Loucy (cell line): ENCODE data around the gene RNMT.

Experiments
- H2AFZ ChIP-seq: fragments of 200-600 bp; sonication (generic); 2 replicates; pipeline ENCODE4 v1.6.0; 2016; ENCODE audit warnings: antibody characterized with exemption, mild to moderate bottlenecking, low read length, moderate library complexity
- H3F3A ChIP-seq: fragments of 200-600 bp; 2 replicates; pipeline ENCODE4 v1.6.0; 2016; ENCODE audit warnings: antibody characterized with exemption, low read depth, mild to moderate bottlenecking
- H3K27me3 ChIP-seq: fragments of 200-600 bp; sonication (generic); 2 replicates; pipeline ENCODE4 v1.6.1; 2014; ENCODE audit warnings: low read length, mild to moderate bottlenecking; ENCODE audit not compliant: insufficient read depth, poor library complexity, severe bottlenecking
- H3K36me3 ChIP-seq: fragments of 200-600 bp; sonication (generic); 2 replicates; pipeline ENCODE4 v1.6.1; 2016; ENCODE audit warnings: low read length; ENCODE audit not compliant: insufficient read depth
- H3K4me1 ChIP-seq: fragments of 200-600 bp; sonication (generic); 2 replicates; pipeline ENCODE4 v1.5.1; 2014; ENCODE audit warnings: low read length, mild to moderate bottlenecking; ENCODE audit not compliant: insufficient read depth, poor library complexity, severe bottlenecking
- H3K4me2 ChIP-seq: fragments of 200-600 bp; sonication (generic); 2 replicates; pipeline ENCODE4 v1.6.0; 2014; ENCODE audit warnings: antibody characterized with exemption, low read length, low read depth, mild to moderate bottlenecking; ENCODE audit not compliant: poor library complexity, severe bottlenecking
- H3K4me3 ChIP-seq: fragments of 200-600 bp; sonication (generic); 2 replicates; pipeline ENCODE4 v1.5.1; 2014; ENCODE audit warnings: low read length, mild to moderate bottlenecking, mixed read lengths; ENCODE audit not compliant: poor library complexity, severe bottlenecking
- H3K79me2 ChIP-seq: fragments of 200-600 bp; sonication (generic); 2 replicates; pipeline ENCODE4 v1.6.1; 2014; ENCODE audit warnings: low read length; ENCODE audit not compliant: insufficient read depth
- H3K9ac ChIP-seq: fragments of 200-600 bp; sonication (generic); 2 replicates; pipeline ENCODE4 v1.6.0; 2014; ENCODE audit warnings: mild to moderate bottlenecking, low read depth, low read length, moderate library complexity; ENCODE audit not compliant: poor library complexity, severe bottlenecking
- H3K9me2 ChIP-seq: fragments of 200-600 bp; sonication (generic); replicated peaks from 2 replicates; pipeline ENCODE4 v1.6.1; 2016; ENCODE audit warnings: low read depth, low read length, mixed read lengths
- H3K9me3 ChIP-seq: fragments of 200-600 bp; sonication (generic); 2 replicates; pipeline ENCODE4 v1.6.1; 2014; ENCODE audit warnings: mild to moderate bottlenecking, antibody characterized with exemption, low read length, low read depth; ENCODE audit not compliant: insufficient read depth
- H4K20me1 ChIP-seq: fragments of 200-600 bp; sonication (generic); 2 replicates; pipeline ENCODE4 v1.6.0; 2014; ENCODE audit warnings: antibody characterized with exemption, low read length, mild to moderate bottlenecking; ENCODE audit not compliant: insufficient read depth, poor library complexity, severe bottlenecking
- EZH2phosphoT487 ChIP-seq: fragments of 200-600 bp; IDR thresholded peaks from 2 replicates; pipeline ENCODE4 v1.6.1; 2018; ENCODE audit warnings: antibody characterized with exemption, mild to moderate bottlenecking, moderate library complexity, borderline replicate concordance
- TF ChIP-seq, protein P1 (sequence below): fragments of 200-600 bp; sonication (generic); conservative IDR thresholded peaks from 2 replicates; pipeline ENCODE4 v1.5.1; 2014; ENCODE audit warnings: mild to moderate bottlenecking, antibody characterized with exemption, low read length

RNMT gene

DNA sequence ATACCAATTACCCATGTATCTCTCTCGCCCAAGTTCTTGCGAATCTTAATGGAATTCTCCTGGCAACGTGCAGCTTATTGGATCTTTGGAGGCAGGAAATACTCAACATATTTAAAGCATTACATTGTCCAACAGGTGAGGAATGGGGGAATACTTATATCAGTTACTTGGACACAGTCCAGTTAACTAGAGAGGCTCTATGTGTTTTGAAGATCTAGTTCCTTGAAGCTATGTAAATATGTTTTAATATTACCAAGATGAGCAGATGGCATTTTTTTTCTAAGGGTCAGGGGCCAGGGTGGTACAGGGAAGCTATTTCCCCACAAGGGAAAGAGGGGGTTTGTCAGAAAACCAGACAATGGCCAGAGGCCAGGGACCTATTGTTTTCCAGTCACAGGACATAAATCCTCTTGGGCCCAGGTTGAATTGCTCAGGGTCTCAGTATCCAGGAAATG lies 70.7 kb downstream of the RNMT start:
- no peak overlapping the region for H2AFZ ChIP-seq
- TF ChIP-seq, protein P1, sequence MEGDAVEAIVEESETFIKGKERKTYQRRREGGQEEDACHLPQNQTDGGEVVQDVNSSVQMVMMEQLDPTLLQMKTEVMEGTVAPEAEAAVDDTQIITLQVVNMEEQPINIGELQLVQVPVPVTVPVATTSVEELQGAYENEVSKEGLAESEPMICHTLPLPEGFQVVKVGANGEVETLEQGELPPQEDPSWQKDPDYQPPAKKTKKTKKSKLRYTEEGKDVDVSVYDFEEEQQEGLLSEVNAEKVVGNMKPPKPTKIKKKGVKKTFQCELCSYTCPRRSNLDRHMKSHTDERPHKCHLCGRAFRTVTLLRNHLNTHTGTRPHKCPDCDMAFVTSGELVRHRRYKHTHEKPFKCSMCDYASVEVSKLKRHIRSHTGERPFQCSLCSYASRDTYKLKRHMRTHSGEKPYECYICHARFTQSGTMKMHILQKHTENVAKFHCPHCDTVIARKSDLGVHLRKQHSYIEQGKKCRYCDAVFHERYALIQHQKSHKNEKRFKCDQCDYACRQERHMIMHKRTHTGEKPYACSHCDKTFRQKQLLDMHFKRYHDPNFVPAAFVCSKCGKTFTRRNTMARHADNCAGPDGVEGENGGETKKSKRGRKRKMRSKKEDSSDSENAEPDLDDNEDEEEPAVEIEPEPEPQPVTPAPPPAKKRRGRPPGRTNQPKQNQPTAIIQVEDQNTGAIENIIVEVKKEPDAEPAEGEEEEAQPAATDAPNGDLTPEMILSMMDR = no peak
- TF ChIP-seq EZH2phosphoT487 = no peak
- no peaks in the 10 kb centered on the region for H3K4me1 ChIP-seq
- no peak overlapping the region for H3K4me2 ChIP-seq
- H4K20me1 ChIP-seq = no peaks in the 10 kb centered on the region
- H3K27me3 ChIP-seq = no peaks in the 10 kb centered on the region
- H3K9ac ChIP-seq = no peak overlapping the region
- H3K9me2 ChIP-seq = no peaks in the 10 kb centered on the region
- H3K9me3 ChIP-seq = no peaks in the 10 kb centered on the region
- H3K79me2 ChIP-seq = no peaks in the 10 kb centered on the region
- no peak overlapping the region for H3K4me3 ChIP-seq
- no peaks in the 10 kb centered on the region for H3K36me3 ChIP-seq
- H3F3A ChIP-seq = no peaks in the 10 kb centered on the region

DNA sequence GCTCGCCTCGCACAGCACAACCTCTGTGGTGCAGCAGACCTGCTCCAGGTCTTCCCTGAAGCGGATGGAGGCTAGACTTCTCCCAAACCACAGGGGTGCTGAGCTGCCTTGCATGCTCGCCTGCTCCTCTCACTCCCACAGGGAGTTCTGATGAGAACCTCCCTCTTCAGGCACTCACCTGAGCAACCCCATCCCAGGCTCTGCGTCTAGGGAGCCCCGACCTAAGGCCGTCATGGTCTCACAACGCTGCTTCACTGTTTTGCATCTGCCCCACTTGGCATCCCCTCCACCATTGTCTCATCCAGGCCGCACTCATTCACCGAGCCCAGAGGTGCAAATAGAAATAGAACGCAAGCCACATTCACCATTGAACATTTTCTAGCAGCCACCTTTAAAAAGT lies 72.9 kb downstream of the RNMT start:
- H3K9ac ChIP-seq = no peak overlapping the region
- TF ChIP-seq EZH2phosphoT487 = no peak
- H3K79me2 ChIP-seq = no peaks in the 10 kb centered on the region
- no peak overlapping the region for H3K4me3 ChIP-seq
- no peaks in the 10 kb centered on the region for H3K9me2 ChIP-seq
- no peaks in the 10 kb centered on the region for H3K4me1 ChIP-seq
- H2AFZ ChIP-seq = no peak overlapping the region
- no peaks in the 10 kb centered on the region for H4K20me1 ChIP-seq
- no peaks in the 10 kb centered on the region for H3K9me3 ChIP-seq
- H3K4me2 ChIP-seq = no peak overlapping the region
- H3K27me3 ChIP-seq = no peaks in the 10 kb centered on the region
- H3K36me3 ChIP-seq = no peaks in the 10 kb centered on the region
- H3F3A ChIP-seq = no peaks in the 10 kb centered on the region

DNA sequence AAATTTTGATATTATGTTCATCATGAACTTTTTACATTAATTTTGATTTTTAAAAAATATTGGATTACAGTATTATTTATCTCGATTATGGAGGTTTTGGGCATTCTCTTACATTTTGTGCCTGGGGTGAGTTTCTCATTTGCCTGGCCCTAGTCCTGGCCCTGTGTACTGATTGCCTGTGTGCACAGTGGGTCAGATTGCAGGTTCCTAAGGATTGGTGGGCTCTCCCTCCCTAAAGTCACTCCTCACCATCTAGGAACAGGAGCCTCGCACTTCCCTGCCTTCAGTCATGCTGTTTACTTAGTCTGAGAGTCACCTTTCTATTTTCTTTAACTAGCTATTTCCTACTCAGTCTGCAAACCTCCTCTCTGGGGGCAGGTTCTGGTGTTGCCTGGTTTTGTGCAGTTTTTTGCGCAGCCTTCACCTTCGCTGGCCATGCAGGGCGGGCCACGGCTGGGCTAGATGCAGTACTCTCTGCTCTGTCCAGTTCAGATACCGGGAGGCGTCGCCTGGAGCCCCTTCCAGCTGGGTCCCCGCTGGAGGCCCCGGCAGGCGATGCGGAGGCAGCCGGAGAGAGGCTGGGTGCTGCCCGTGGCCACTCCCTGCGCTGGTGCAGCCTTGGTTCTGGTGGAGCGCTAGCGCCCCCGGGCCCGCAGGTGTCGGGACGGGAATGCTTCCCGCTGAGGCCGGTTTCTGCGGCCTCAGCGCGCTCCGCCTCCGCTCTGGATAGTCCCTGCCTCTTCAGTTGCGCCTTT lies 74.2 kb downstream of the RNMT start:
- TF ChIP-seq, protein P1 = peak; percentile 27; the same call in 1 of the 2 replicates
- TF ChIP-seq EZH2phosphoT487 = no peak
- no peak overlapping the region for H3K4me3 ChIP-seq
- H3K9me2 ChIP-seq = no peaks in the 10 kb centered on the region
- H3F3A ChIP-seq = no peaks in the 10 kb centered on the region
- no peaks in the 10 kb centered on the region for H3K27me3 ChIP-seq
- no peaks in the 10 kb centered on the region for H3K4me1 ChIP-seq
- H3K4me2 ChIP-seq = peak overlapping the region; percentile 28
- H2AFZ ChIP-seq = no peak overlapping the region
- H3K9ac ChIP-seq = no peak overlapping the region
- no peaks in the 10 kb centered on the region for H4K20me1 ChIP-seq
- no peaks in the 10 kb centered on the region for H3K79me2 ChIP-seq
- H3K9me3 ChIP-seq = no peaks in the 10 kb centered on the region
- H3K36me3 ChIP-seq = no peaks in the 10 kb centered on the region

DNA sequence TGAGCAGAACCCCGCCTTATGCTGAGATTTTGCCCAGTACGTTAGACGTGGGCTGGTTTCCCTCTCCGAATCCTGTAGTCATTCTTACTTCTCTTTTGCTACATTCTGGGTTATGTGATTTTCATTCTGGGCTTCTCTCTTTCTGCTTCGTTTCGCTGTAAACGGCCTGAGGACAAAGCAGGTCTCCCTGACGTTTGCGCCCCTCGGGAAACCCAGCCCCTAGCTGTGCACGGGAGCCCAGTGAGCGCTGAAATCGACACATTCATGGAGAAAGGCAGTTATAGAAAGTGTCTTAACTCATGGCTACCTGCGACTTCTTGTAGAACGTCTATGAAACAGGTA lies 74.8 kb downstream of the RNMT start:
- H2AFZ ChIP-seq = no peak overlapping the region
- H3K4me3 ChIP-seq = no peak overlapping the region
- no peaks in the 10 kb centered on the region for H3K36me3 ChIP-seq
- H3K4me1 ChIP-seq = no peaks in the 10 kb centered on the region
- no peaks in the 10 kb centered on the region for H3K79me2 ChIP-seq
- no peak overlapping the region for H3K4me2 ChIP-seq
- H3K27me3 ChIP-seq = no peaks in the 10 kb centered on the region
- H4K20me1 ChIP-seq = no peaks in the 10 kb centered on the region
- no peaks in the 10 kb centered on the region for H3F3A ChIP-seq
- H3K9ac ChIP-seq = no peak overlapping the region
- H3K9me2 ChIP-seq = no peaks in the 10 kb centered on the region
- TF ChIP-seq EZH2phosphoT487 = no peak
- TF ChIP-seq, protein P1 = no peak
- no peaks in the 10 kb centered on the region for H3K9me3 ChIP-seq
